H1 (cell line): ENCODE results near the gene AVP. TPM values are rescaled to one million over a fixed set of nuclear protein-coding genes. Genes with fewer than 3 reads are reported as not detected.

ENCODE experiments used
- CTCF ChIA-PET: fragments of 300-600 bp; sonication (Branson Sonifier 250); formaldehyde crosslinking; loops from one replicate; lab custom pipeline; 2021; ENCODE audit not compliant: partially characterized antibody; lab: Charles Lee
- POLR2A ChIA-PET: fragments of 300-600 bp; sonication (Branson Sonifier 250); formaldehyde crosslinking; loops from one replicate; lab custom pipeline; 2021; ENCODE audit warnings: inconsistent platforms; ENCODE audit not compliant: partially characterized antibody; lab: Charles Lee
- DNase-seq, 2 experiments: peaks; one replicate each; pipeline versions ENCODE4 v3.0.0 to v3.0.0-alpha.2; 2010 to 2022; ENCODE audit warnings: low spot score in 2 of 2, low read depth in 1 of 2, mixed read lengths in 1 of 2
- FAIRE-seq: peaks from 2 replicates; lab custom pipeline; 2011; peaks lifted over from hg19 to GRCh38; lab: Jason Lieb, UNC
- H2AFZ ChIP-seq: 2 replicates; pipeline ENCODE4 v1.8.1; 2012; ENCODE audit warnings: low read length, inconsistent platforms
- H2AK5ac ChIP-seq: 2 replicates; pipeline ENCODE4 v1.6.1; 2013; ENCODE audit warnings: low read depth, low read length
- H2BK120ac ChIP-seq: replicated peaks from 2 replicates; pipeline ENCODE3; 2013; ENCODE audit warnings: low read depth, low read length, inconsistent platforms
- H2BK12ac ChIP-seq: 2 replicates; pipeline ENCODE4 v1.6.1; 2013; ENCODE audit warnings: low read depth, low read length
- H2BK15ac ChIP-seq: 2 replicates; pipeline ENCODE4 v1.6.1; 2013; ENCODE audit warnings: low read length
- H2BK20ac ChIP-seq: 2 replicates; pipeline ENCODE4 v1.6.1; 2013; ENCODE audit warnings: low read length
- H2BK5ac ChIP-seq: 2 replicates; pipeline ENCODE4 v1.6.1; 2013; ENCODE audit warnings: low read depth, low read length
- H3K14ac ChIP-seq: 2 replicates; pipeline ENCODE4 v1.6.1; 2013; ENCODE audit warnings: inconsistent platforms; ENCODE audit not compliant: insufficient read length
- H3K18ac ChIP-seq: 2 replicates; pipeline ENCODE4 v1.6.1; 2013; ENCODE audit warnings: low read length; ENCODE audit errors: extremely low read depth
- H3K23ac ChIP-seq: 2 replicates; pipeline ENCODE4 v1.6.1; 2013; ENCODE audit warnings: inconsistent platforms; ENCODE audit not compliant: insufficient read length
- H3K23me2 ChIP-seq: 2 replicates; pipeline ENCODE4 v1.6.1; 2013; ENCODE audit warnings: low read depth, low read length
- H3K27ac ChIP-seq: 2 replicates; pipeline ENCODE4 v1.6.1; 2011; ENCODE audit warnings: low read depth, low read length, inconsistent platforms
- H3K27me3 ChIP-seq, 4 experiments: replicated peaks in 1 of 4; 1 replicate in 1 of 4; 2 replicates in 3 of 4; pipeline versions ENCODE4 v1.6.1 to v1.8.1; 2011 to 2013; ENCODE audit warnings: low read length in 3 of 4, mild to moderate bottlenecking in 3 of 4, inconsistent platforms in 2 of 4, mixed read lengths in 2 of 4, moderate library complexity in 1 of 4; ENCODE audit not compliant: control insufficient read depth in 3 of 4, insufficient read depth in 3 of 4; ENCODE audit errors: extremely low read depth in 1 of 4
- H3K36me3 ChIP-seq, 4 experiments: 2 replicates each; pipeline versions ENCODE4 v1.6.1 to v1.8.1; 2011 to 2013; ENCODE audit warnings: mild to moderate bottlenecking in 4 of 4, low read length in 3 of 4, moderate library complexity in 2 of 4, control low read depth in 1 of 4, inconsistent platforms in 1 of 4; ENCODE audit not compliant: insufficient read depth in 4 of 4, control insufficient read depth in 2 of 4
- H3K4ac ChIP-seq: replicated peaks from 2 replicates; pipeline ENCODE3; 2013; ENCODE audit warnings: low read length, low read depth, mixed read lengths, inconsistent platforms; ENCODE audit not compliant: insufficient read length
- H3K4me1 ChIP-seq, 4 experiments: replicated peaks in 1 of 4; 1 replicate in 1 of 4; 2 replicates in 3 of 4; pipeline versions ENCODE4 v1.6.1 to v1.8.1; 2011 to 2013; ENCODE audit warnings: low read length in 3 of 4, inconsistent platforms in 2 of 4, mixed read lengths in 1 of 4; ENCODE audit not compliant: insufficient read depth in 4 of 4, control insufficient read depth in 3 of 4
- H3K4me2 ChIP-seq, 2 experiments: 2 replicates each; pipeline versions ENCODE4 v1.6.1 to v1.8.1; 2011 to 2013; ENCODE audit warnings: low read depth in 2 of 2, low read length in 2 of 2, control low read depth in 1 of 2, inconsistent platforms in 1 of 2, mild to moderate bottlenecking in 1 of 2; ENCODE audit not compliant: insufficient read depth in 1 of 2
- H3K4me3 ChIP-seq, 4 experiments: fragments of 200-600, 300-600 bp in 1 of 4; sonication (generic), shearing (Covaris generic), sonication (Bioruptor Twin) in 1 of 4; 2 replicates each; pipeline versions ENCODE4 v1.5.1 to v1.8.1; 2011 to 2016; ENCODE audit warnings: low read length in 4 of 4, low read depth in 3 of 4, control low read depth in 2 of 4, inconsistent platforms in 2 of 4, mild to moderate bottlenecking in 2 of 4, mixed read lengths in 1 of 4, moderate library complexity in 1 of 4; ENCODE audit not compliant: insufficient read depth in 2 of 4; ENCODE audit errors: extremely low read depth in 1 of 4
- H3K56ac ChIP-seq: replicated peaks from 2 replicates; pipeline ENCODE3; 2013; ENCODE audit warnings: low read depth, mild to moderate bottlenecking, mixed read lengths, low read length, inconsistent platforms; ENCODE audit not compliant: insufficient read length
- H3K79me1 ChIP-seq: 2 replicates; pipeline ENCODE4 v1.6.1; 2013; ENCODE audit warnings: low read depth, low read length, control low read depth
- H3K79me2 ChIP-seq, 2 experiments: 2 replicates each; pipeline versions ENCODE4 v1.6.1 to v1.8.1; 2012 to 2013; ENCODE audit warnings: low read length in 2 of 2, mild to moderate bottlenecking in 2 of 2, inconsistent platforms in 1 of 2; ENCODE audit not compliant: insufficient read depth in 2 of 2, control insufficient read depth in 1 of 2
- H3K9ac ChIP-seq, 4 experiments: replicated peaks in 1 of 4; 1 replicate in 1 of 4; 2 replicates in 3 of 4; pipeline versions ENCODE4 v1.6.1 to v1.8.1; 2011 to 2013; ENCODE audit warnings: low read depth in 3 of 4, low read length in 3 of 4, control low read depth in 2 of 4, mild to moderate bottlenecking in 2 of 4, moderate library complexity in 2 of 4, inconsistent platforms in 1 of 4; ENCODE audit errors: extremely low read depth in 1 of 4
- H3K9me3 ChIP-seq, 2 experiments: 2 replicates each; pipeline versions ENCODE4 v1.6.1 to v1.8.1; 2012 to 2013; ENCODE audit warnings: mild to moderate bottlenecking in 2 of 2, moderate library complexity in 2 of 2, control low read depth in 1 of 2, inconsistent platforms in 1 of 2, low read depth in 1 of 2, low read length in 1 of 2, mixed read lengths in 1 of 2; ENCODE audit not compliant: insufficient read depth in 2 of 2
- H4K20me1 ChIP-seq, 2 experiments: replicated peaks in 1 of 2; 2 replicates each; pipeline versions ENCODE3 to v1.8.1; 2011 to 2013; ENCODE audit warnings: inconsistent platforms in 2 of 2, low read length in 2 of 2, mild to moderate bottlenecking in 1 of 2; ENCODE audit not compliant: insufficient read depth in 2 of 2, control insufficient read depth in 1 of 2
- H4K5ac ChIP-seq: 2 replicates; pipeline ENCODE4 v1.6.1; 2013; ENCODE audit warnings: low read length, low read depth, mixed read lengths, inconsistent platforms; ENCODE audit not compliant: insufficient read length
- H4K8ac ChIP-seq: 2 replicates; pipeline ENCODE4 v1.8.0; 2013; ENCODE audit warnings: mild to moderate bottlenecking, moderate library complexity, low read length, inconsistent platforms; ENCODE audit not compliant: insufficient read depth; ENCODE audit errors: extremely low read depth
- H4K91ac ChIP-seq: replicated peaks from 2 replicates; pipeline ENCODE3; 2013; ENCODE audit warnings: low read length, mixed read lengths, inconsistent platforms; ENCODE audit not compliant: insufficient read length
- E2F6 ChIP-seq: IDR thresholded peaks from 2 replicates; pipeline ENCODE4 v1.6.1; 2012; ENCODE audit warnings: inconsistent platforms
- EP300 ChIP-seq, 2 experiments: IDR thresholded peaks; 1 replicate in 1 of 2; 2 replicates in 1 of 2; pipeline ENCODE4 v1.6.1; 2011 to 2012; ENCODE audit warnings: low read depth in 2 of 2, low read length in 2 of 2, mild to moderate bottlenecking in 2 of 2, borderline replicate concordance in 1 of 2, inconsistent platforms in 1 of 2, moderate library complexity in 1 of 2
- GTF2F1 ChIP-seq: IDR thresholded peaks from 2 replicates; pipeline ENCODE4 v1.6.1; 2012; ENCODE audit warnings: low read depth, low read length, improper control_type of control experiment, borderline replicate concordance
- JUND ChIP-seq: IDR thresholded peaks from 2 replicates; pipeline ENCODE4 v1.6.1; 2011; ENCODE audit warnings: mild to moderate bottlenecking, improper control_type of control experiment, low read length
- KDM1A ChIP-seq: fragments of 200-600, 300-600 bp; sonication (generic); IDR thresholded peaks from 2 replicates; pipeline ENCODE4 v1.7.1; 2016; ENCODE audit warnings: mild to moderate bottlenecking, low read length, borderline replicate concordance
- KDM5A ChIP-seq: fragments of 200-600 bp; IDR thresholded peaks from 2 replicates; pipeline ENCODE4 v1.7.1; 2012; ENCODE audit warnings: mild to moderate bottlenecking, low read length, inconsistent platforms, mixed read lengths
- POLR2AphosphoS5 ChIP-seq: IDR thresholded peaks from 2 replicates; pipeline ENCODE4 v1.6.1; 2011; ENCODE audit warnings: low read depth, low read length
- RBBP5 ChIP-seq: IDR thresholded peaks from 2 replicates; pipeline ENCODE4 v1.7.1; 2012; ENCODE audit warnings: low read depth, mild to moderate bottlenecking, inconsistent platforms, low read length, moderate library complexity, borderline replicate concordance
- RXRA ChIP-seq: IDR thresholded peaks from 2 replicates; pipeline ENCODE4 v1.6.1; 2011; ENCODE audit warnings: low read depth, mild to moderate bottlenecking, low read length, moderate library complexity; ENCODE audit not compliant: insufficient read depth
- SIN3A ChIP-seq, 2 experiments: IDR thresholded peaks in 1 of 2; conservative IDR thresholded peaks in 1 of 2; 2 replicates each; pipeline ENCODE4 v1.6.1; 2011 to 2012; ENCODE audit warnings: low read length in 2 of 2, improper control_type of control experiment in 1 of 2, low read depth in 1 of 2, mild to moderate bottlenecking in 1 of 2
- SP1 ChIP-seq: IDR thresholded peaks from 2 replicates; pipeline ENCODE4 v1.6.1; 2011; ENCODE audit warnings: low read depth, low read length
- ZNF274 ChIP-seq: IDR thresholded peaks from 2 replicates; pipeline ENCODE4 v1.7.0; 2012; ENCODE audit warnings: low read length, borderline replicate concordance; ENCODE audit errors: extremely low read depth
- WGBS, 2 experiments: shearing (Covaris generic) in 1 of 2; methylation state at CpG; one replicate each; pipeline versions ENCODE4 v1.1.6 to v1.1.7; 2013 to 2015; ENCODE audit warnings: low lambda C conversion rate in 2 of 2, mixed read lengths in 2 of 2, inconsistent platforms in 1 of 2, low coverage in 1 of 2, missing lambda C conversion rate in 1 of 2; ENCODE audit not compliant: insufficient replicate concordance in 2 of 2, insufficient coverage in 1 of 2, insufficient read length in 1 of 2; ENCODE audit errors: extremely low coverage in 1 of 2, missing lambda C conversion rate in 1 of 2; 5-methylcytosine and 5-hydroxymethylcytosine counted together
- polyA plus RNA-seq, 7 experiments: library from polyadenylated mRNA; depleted of rRNA in 3 of 7; stranded (reverse) in 5 of 7; unstranded in 2 of 7; fragments of >200 nt in 5 of 7; fragments of 200-250 nt in 2 of 7; gene quantifications; 1 replicate in 5 of 7; 2 replicates in 1 of 7; 4 replicates in 1 of 7; pipeline versions ENCODE4 v1.2.1 to v1.2.3, GENCODE V29; 2011 to 2013; ENCODE audit warnings: missing spikeins in 2 of 7, mixed read lengths in 2 of 7
- total RNA-seq: library from RNA; stranded (reverse); fragmentation: NEBNext Ultra II Directional; extraction: Animal tissue kit (Norgen Biotek cat#: 25700); gene quantifications from 2 replicates; pipeline ENCODE4 v1.2.1, GENCODE V29; 2021

Gene AVP
- total and polyA plus RNA-seq, 2 of the 8 experiments (the other 6 are each of a cell fraction or from before 2014, with no cell fraction given): 0.18 TPM; not detected in 1

GRCh38 chr20:3128275-3128984 lies 43.9 kb upstream of the AVP start:
- Histone ChIP-seq H2BK5ac (no peak overlapping the region), H3K79me1 (no peaks in the 10 kb centered on the region), H4K5ac (no peak overlapping the region), H3K79me2 (no peaks in the 10 kb centered on the region), H2BK15ac (no peak overlapping the region), H3K36me3 (peaks cover 0 to 8% (median 0%) of the 10 kb centered on the region in 4 experiments; a peak in 1 of 8 replicates), H3K4me2 (no peak overlapping the region), H2BK12ac (no peak overlapping the region), H3K9me3 (peaks cover 6 to 28% of the 10 kb centered on the region in 2 experiments; a peak in 2 of 4 replicates), H3K14ac (no peak overlapping the region), H2AFZ (no peak overlapping the region), H3K4me3 (no peak overlapping the region), H4K20me1 (no peaks in the 10 kb centered on the region), H3K27me3 (no peaks in the 10 kb centered on the region), H3K4ac (no peak overlapping the region), H2AK5ac (no peak overlapping the region), H3K23me2 (no peaks in the 10 kb centered on the region), H3K56ac (no peak overlapping the region), H3K23ac (no peak overlapping the region), H4K91ac (no peak overlapping the region), H3K18ac (no peak overlapping the region), H4K8ac (no peak overlapping the region), H3K4me1 (no peaks in the 10 kb centered on the region), H3K27ac (no peak overlapping the region), H2BK120ac (no peak overlapping the region), H2BK20ac (no peak overlapping the region), H3K9ac (no peak overlapping the region)
- DNase-seq: no peak
- 94% methylated on average over 8 of the region's 8 CpGs; no CpG with 5 or more reads in 1 of the 2 experiments for WGBS, 2 experiments
- FAIRE-seq: no peak
- CTCF ChIA-PET: interaction anchor here (1.0 to 4.1 kb wide), 2 partner anchors 12 to 75 kb away, joined by 3 to 38 read pairs; no protein-coding TSS in a partner anchor
- POLR2A ChIA-PET: interaction anchor here (0.8 to 1.0 kb wide), 3 partner anchors 20 to 91 kb away, joined by 3 to 4 read pairs (median 3); no protein-coding TSS in a partner anchor
- no peak for TF ChIP-seq SP1
- TF ChIP-seq EP300 (IDR thresholded peaks at IDR 0.05; ENCODE audit: borderline replicate concordance in 1 of 2, low read depth in 2 of 2, low read length in 2 of 2): no peak
- no peak for TF ChIP-seq POLR2AphosphoS5
- TF ChIP-seq KDM1A: no peak
- no peak for TF ChIP-seq E2F6
- no peak for TF ChIP-seq KDM5A
- no peak for TF ChIP-seq ZNF274
- TF ChIP-seq SIN3A (conservative IDR thresholded peaks at IDR 0.05 in 1 of 2, IDR thresholded peaks at IDR 0.05 in 1 of 2; ENCODE audit: low read depth in 1 of 2, low read length in 2 of 2): no peak
- no peak for TF ChIP-seq RXRA
- TF ChIP-seq JUND: no peak
- no peak for TF ChIP-seq GTF2F1
- no peak for TF ChIP-seq RBBP5
